Chondrocyte (in vitro differentiated cells): ENCODE data around the gene RAP1A. TPM values are rescaled to one million over a fixed set of nuclear protein-coding genes. Genes with fewer than 3 reads are reported as not detected.

Source experiments
- DNase-seq: peaks from one replicate; pipeline ENCODE4 v3.0.0; 2021; ENCODE audit warnings: mixed read lengths, low spot score
- H3K27ac Mint-ChIP-seq: one replicate; pipeline ENCODE4 v1.8.0; 2021; ENCODE audit warnings: mild to moderate bottlenecking, moderate library complexity, mixed read lengths; ENCODE audit not compliant: unreplicated experiment
- H3K27me3 Mint-ChIP-seq: 2 replicates; pipeline ENCODE4 v1.8.0; 2021; ENCODE audit warnings: low read depth, mixed read lengths
- H3K36me3 Mint-ChIP-seq: 2 replicates; pipeline ENCODE4 v1.8.0; 2021; ENCODE audit warnings: low read depth, mixed read lengths
- H3K4me1 Mint-ChIP-seq: 2 replicates; pipeline ENCODE4 v1.8.0; 2021; ENCODE audit warnings: low read depth, mild to moderate bottlenecking, mixed read lengths
- H3K4me3 Mint-ChIP-seq: one replicate; pipeline ENCODE4 v1.8.0; 2021; ENCODE audit warnings: mild to moderate bottlenecking, moderate library complexity, mixed read lengths; ENCODE audit not compliant: unreplicated experiment
- H3K9me3 Mint-ChIP-seq: 2 replicates; pipeline ENCODE4 v1.8.0; 2021; ENCODE audit warnings: low read depth, mixed read lengths
- CTCF ChIP-seq: fragments of 200-600 bp; sonication (generic); IDR thresholded peaks from 2 replicates; pipeline ENCODE4 v1.5.0; 2021; ENCODE audit warnings: antibody characterized with exemption, mild to moderate bottlenecking, moderate library complexity
- total RNA-seq: library from RNA; stranded (reverse); gene quantifications from 3 replicates; pipeline ENCODE4 v1.2.1, GENCODE V29; 2021

Gene RAP1A
- total RNA-seq, 1 donor from 2014 or later = 60.5 TPM

GRCh38 chr1:111729946-111730681, 110.5 kb downstream of the RAP1A start:
- Mint-ChIP-seq H3K27me3 (no peaks in the 10 kb centered on the region), H3K9me3 (no peaks in the 10 kb centered on the region), H3K4me1 (no peaks in the 10 kb centered on the region), H3K4me3 (no peak overlapping the region), H3K36me3 (peaks cover 2% of the 10 kb centered on the region), H3K27ac (no peak overlapping the region)
- DNase-seq = no peak
- no peak for TF ChIP-seq CTCF

GRCh38 chr1:111730706-111731105, 111.1 kb downstream of the RAP1A start:
- TF ChIP-seq CTCF = no peak
- Mint-ChIP-seq H3K4me3 (no peak overlapping the region), H3K27me3 (no peaks in the 10 kb centered on the region), H3K36me3 (peaks cover 2% of the 10 kb centered on the region), H3K4me1 (no peaks in the 10 kb centered on the region), H3K27ac (no peak overlapping the region), H3K9me3 (no peaks in the 10 kb centered on the region)
- DNase-seq = no peak

GRCh38 chr1:111731956-111732355, 112.4 kb downstream of the RAP1A start:
- Mint-ChIP-seq H3K27ac (no peak overlapping the region), H3K36me3 (peaks cover 2% of the 10 kb centered on the region), H3K4me1 (no peaks in the 10 kb centered on the region), H3K4me3 (no peak overlapping the region), H3K27me3 (no peaks in the 10 kb centered on the region), H3K9me3 (no peaks in the 10 kb centered on the region)
- DNase-seq = no peak
- no peak for TF ChIP-seq CTCF

- no peaks in the 10 kb centered on the region for H3K27me3 Mint-ChIP-seq
- no peaks in the 10 kb centered on the region for H3K4me1 Mint-ChIP-seq
- no peak overlapping the region for H3K4me3 Mint-ChIP-seq
- H3K27ac Mint-ChIP-seq = peak overlapping the region; percentile 68
- no peaks in the 10 kb centered on the region for H3K36me3 Mint-ChIP-seq
- no peaks in the 10 kb centered on the region for H3K9me3 Mint-ChIP-seq
- DNase-seq = no peak
- TF ChIP-seq CTCF = no peak
Measured at GRCh38 chr1:111732718-111733117, 113.1 kb downstream of the RAP1A start.

GRCh38 chr1:111733183-111733991, 113.8 kb downstream of the RAP1A start:
- Mint-ChIP-seq H3K27me3 (no peaks in the 10 kb centered on the region), H3K36me3 (no peaks in the 10 kb centered on the region), H3K4me1 (no peaks in the 10 kb centered on the region), H3K9me3 (no peaks in the 10 kb centered on the region), H3K27ac (peak overlapping the region; percentile 74), H3K4me3 (no peak overlapping the region)
- no peak for TF ChIP-seq CTCF
- DNase-seq = no peak
